Left ventricle myocardium superior (tissue), 1 donor: ENCODE data around the gene GCNA. TPM values are rescaled to one million over a fixed set of nuclear protein-coding genes. Genes with fewer than 3 reads are reported as not detected.
"Not testable (repeated sequence)": the region's sequence is repeated elsewhere in the genome, so short reads cannot be mapped to it uniquely, and the experiment has no call there.

Experiments
- ATAC-seq: fragments of 200-7000 bp; cut with Tn5 transposase; one replicate; pipeline ENCODE4 v1.9.1; 2020; ENCODE audit warnings: mild to moderate bottlenecking, moderate library complexity
- DNase-seq: peaks from one replicate; pipeline ENCODE4 v3.0.0-alpha.2; 2020
- intact Hi-C: fragments of 100-400 bp; cut with micrococcal nuclease; formaldehyde crosslinking; loops from one replicate; pipeline ENCODE4 v1.11.0; 2022
- total RNA-seq: library from RNA; stranded (reverse); fragmentation: NEBNext Ultra II Directional; extraction: Animal tissue kit (Norgen Biotek cat#: 25700); gene quantifications from one replicate; pipeline ENCODE4 v1.2.1, GENCODE V29; 2021
- donor health status: DM: no; HTN: yes; CAD: no; lungs with severe emphysema.

The GCNA gene
- total RNA-seq, 1 donor from 2014 or later: 1.5 TPM

- ATAC-seq (no peak), DNase-seq (no peak)
- intact Hi-C loops: no loop called here
Measured at GRCh38 chrX:71549986-71550385, 28.3 kb upstream of the GCNA start.

- intact Hi-C loops: no loop called here
- no peak for DNase-seq
- no peak for ATAC-seq
Measured at GRCh38 chrX:71550578-71550977, 27.7 kb upstream of the GCNA start.

GRCh38 chrX:71556036-71556435 lies 22.2 kb upstream of the GCNA start:
- no peak for ATAC-seq
- DNase-seq: no peak
- intact Hi-C loops: no loop called here

GRCh38 chrX:71558920-71559319 lies 19.3 kb upstream of the GCNA start:
- DNase-seq (no peak), ATAC-seq (no peak)
- intact Hi-C loops: no loop called here

- intact Hi-C loops: not testable (repeated sequence)
Measured at GRCh38 chrX:71559773-71560172, 18.5 kb upstream of the GCNA start.

GRCh38 chrX:71563921-71564320 lies 14.3 kb upstream of the GCNA start:
- ATAC-seq (no peak), DNase-seq (no peak)
- intact Hi-C loops: no loop called here

More at GRCh38 chrX:71559773-71560172, 18.5 kb upstream of the GCNA start:
- DNase-seq, ATAC-seq: not testable (repeated sequence)

GRCh38 chrX:71565474-71566041 lies 12.7 kb upstream of the GCNA start:
- peak; percentile 53 for ATAC-seq
- no peak for DNase-seq
- intact Hi-C loops: no loop called here

- DNase-seq (peak; percentile 41), ATAC-seq (peak; percentile 60)
- intact Hi-C loops: not testable (repeated sequence)
Measured at GRCh38 chrX:71571390-71571789, 6.8 kb upstream of the GCNA start.

- intact Hi-C loops: no loop called here
- DNase-seq (no peak), ATAC-seq (no peak)
Measured at GRCh38 chrX:71573590-71573989, 4.6 kb upstream of the GCNA start.

- DNase-seq (peak; percentile 36), ATAC-seq (peak; percentile 57)
- intact Hi-C loops: no loop called here
Measured at GRCh38 chrX:71577682-71578081, 555 bp upstream of the GCNA start.

- DNase-seq (no peak), ATAC-seq (no peak)
- intact Hi-C loops: no loop called here
Measured at GRCh38 chrX:71579136-71579989, 1.1 kb downstream of the GCNA start.

GRCh38 chrX:71579990-71580380 lies 1.7 kb downstream of the GCNA start:
- intact Hi-C loops: no loop called here
- ATAC-seq: peak; percentile 8
- DNase-seq: no peak

- DNase-seq (no peak), ATAC-seq (peak; percentile 79)
- intact Hi-C loops: no loop called here
Measured at GRCh38 chrX:71581210-71581609, 3.0 kb downstream of the GCNA start.

- ATAC-seq (peak; percentile 65), DNase-seq (no peak)
- intact Hi-C loops: no loop called here
Measured at GRCh38 chrX:71586929-71587328, 8.7 kb downstream of the GCNA start.

GRCh38 chrX:71593210-71593609 lies 15.0 kb downstream of the GCNA start:
- ATAC-seq: peak; percentile 65
- intact Hi-C loops, DNase-seq: not testable (repeated sequence)

- ATAC-seq: peak; percentile 78
- no peak for DNase-seq
- intact Hi-C loops: no loop called here
Measured at GRCh38 chrX:71599965-71600364, 21.7 kb downstream of the GCNA start.

GRCh38 chrX:71603618-71604017 lies 25.4 kb downstream of the GCNA start:
- ATAC-seq (no peak), DNase-seq (no peak)
- intact Hi-C loops: no loop called here

- intact Hi-C loops: no loop called here
- no peak for ATAC-seq
- no peak for DNase-seq
Measured at GRCh38 chrX:71604141-71604540, 25.9 kb downstream of the GCNA start.

- intact Hi-C loops: no loop called here
- DNase-seq: no peak
- ATAC-seq: no peak
Measured at GRCh38 chrX:71604796-71605568, 26.7 kb downstream of the GCNA start.
